HG03045 (cell line): ENCODE measurements around the gene MSTO1.
"Not testable (repeated sequence)": the region's sequence is repeated elsewhere in the genome, so short reads cannot be mapped to it uniquely, and the experiment has no call there.

Experiments used
- ATAC-seq: cut with Tn5 transposase; IDR thresholded peaks from one replicate; pipeline ENCODE4 v1.9.1; 2021; ENCODE audit warnings: mild to moderate bottlenecking, moderate library complexity; ENCODE audit not compliant: unreplicated experiment

MSTO1 gene

GRCh38 chr1:155610257-155610647, 234 bp downstream of the MSTO1 start:
- ATAC-seq, result not testable (repeated sequence)

GRCh38 chr1:155613226-155613625, 3.2 kb downstream of the MSTO1 start:
- not testable (repeated sequence) for ATAC-seq

- no peak for ATAC-seq
Observed at GRCh38 chr1:155622191-155622590, 12.2 kb downstream of the MSTO1 start.

DNA sequence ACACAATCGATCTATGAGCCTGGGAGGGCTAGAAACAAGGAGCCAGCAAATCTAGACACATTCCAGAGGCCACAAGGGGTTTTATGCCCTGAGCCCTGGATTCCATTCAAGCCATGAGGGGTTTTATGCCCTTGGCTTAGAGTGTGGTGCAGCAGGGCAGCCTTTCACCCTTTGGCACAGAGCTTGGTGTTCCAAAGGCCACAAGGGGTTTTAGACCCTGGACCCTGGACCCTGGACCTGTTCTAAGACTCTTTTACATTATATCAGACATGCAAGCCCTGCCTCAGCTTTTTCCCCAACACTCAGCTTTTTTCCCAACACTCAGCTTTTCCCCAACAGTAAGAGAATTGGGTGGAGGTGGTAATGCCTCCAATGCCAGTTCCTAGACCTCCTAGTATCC, 13.3 kb downstream of the MSTO1 start:
- ATAC-seq, result no peak

DNA sequence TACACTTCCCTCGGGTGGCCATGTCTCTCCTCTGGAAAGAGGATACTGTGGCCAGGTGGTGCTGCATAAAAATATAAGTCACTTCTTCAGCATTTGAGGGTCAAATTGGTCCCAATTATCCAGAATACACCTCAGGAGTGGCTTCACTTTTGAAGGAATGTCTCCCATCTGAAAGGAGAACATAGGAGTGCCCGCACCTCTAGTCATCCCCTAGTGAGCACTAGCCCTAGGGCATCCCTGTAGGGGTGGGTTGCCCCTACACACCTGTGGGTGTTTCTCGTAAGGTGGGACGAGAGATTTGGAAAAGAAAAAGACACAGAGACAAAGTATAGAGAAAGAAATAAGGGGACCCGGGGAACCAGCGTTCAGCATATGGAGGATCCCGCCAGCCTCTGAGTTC, 16.4 kb downstream of the MSTO1 start:
- ATAC-seq, result not testable (repeated sequence)

DNA sequence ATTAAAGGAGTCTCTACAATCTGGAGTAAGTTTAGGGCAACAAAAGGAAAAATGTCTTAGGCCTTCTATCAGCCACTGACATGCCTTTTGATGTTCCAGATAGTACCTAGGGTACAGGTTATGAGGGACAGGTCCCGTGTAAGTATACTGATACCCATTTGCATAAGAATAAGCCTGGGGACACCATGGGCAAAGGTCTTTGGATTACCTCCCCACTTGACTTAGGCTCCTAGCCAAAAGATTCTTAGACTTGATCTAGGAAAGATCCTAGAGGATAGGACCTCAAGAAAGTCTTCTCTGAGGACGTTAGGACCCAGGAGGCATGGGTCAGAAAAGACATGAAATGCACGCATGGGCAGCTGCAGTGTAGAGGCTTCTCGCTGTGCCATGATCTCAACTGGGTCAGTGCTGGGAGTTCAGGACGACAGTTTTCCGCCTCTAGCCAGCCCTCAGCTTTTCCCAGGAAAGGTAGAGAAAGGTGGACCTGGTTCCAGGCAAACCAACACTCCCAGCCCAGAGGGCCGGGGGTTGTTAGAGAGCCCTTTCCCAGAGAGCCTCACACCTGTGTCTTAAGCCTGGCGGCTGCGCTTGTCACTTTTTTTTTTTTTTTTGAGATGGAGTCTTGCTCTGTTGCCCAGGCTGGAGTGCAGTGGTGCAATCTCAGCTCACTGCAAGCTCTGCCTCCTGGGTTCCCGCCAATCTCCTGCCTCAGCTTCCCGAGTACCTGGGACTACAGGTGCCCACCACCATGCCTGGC, 26.6 kb downstream of the MSTO1 start:
- ATAC-seq, result no peak

DNA sequence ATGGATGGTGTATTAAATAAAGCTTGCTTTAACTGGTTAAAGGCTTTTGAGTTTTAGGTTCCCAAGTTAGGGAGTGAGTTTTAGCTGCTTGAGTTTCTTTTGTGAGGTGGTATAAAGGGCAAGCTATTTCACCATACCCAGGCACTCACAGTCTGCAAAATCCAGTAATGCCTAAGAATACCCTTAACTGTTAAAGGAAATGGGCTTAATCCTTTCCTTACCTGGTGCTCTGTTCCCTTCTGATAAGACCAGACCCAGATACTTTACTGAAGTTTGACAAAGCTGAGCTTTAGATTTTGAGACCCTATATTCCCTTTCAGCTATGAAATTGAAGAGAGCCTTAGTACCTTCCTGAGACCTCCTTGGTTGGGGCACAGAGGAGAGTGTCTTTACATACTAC, 30.3 kb downstream of the MSTO1 start:
- no peak for ATAC-seq

DNA sequence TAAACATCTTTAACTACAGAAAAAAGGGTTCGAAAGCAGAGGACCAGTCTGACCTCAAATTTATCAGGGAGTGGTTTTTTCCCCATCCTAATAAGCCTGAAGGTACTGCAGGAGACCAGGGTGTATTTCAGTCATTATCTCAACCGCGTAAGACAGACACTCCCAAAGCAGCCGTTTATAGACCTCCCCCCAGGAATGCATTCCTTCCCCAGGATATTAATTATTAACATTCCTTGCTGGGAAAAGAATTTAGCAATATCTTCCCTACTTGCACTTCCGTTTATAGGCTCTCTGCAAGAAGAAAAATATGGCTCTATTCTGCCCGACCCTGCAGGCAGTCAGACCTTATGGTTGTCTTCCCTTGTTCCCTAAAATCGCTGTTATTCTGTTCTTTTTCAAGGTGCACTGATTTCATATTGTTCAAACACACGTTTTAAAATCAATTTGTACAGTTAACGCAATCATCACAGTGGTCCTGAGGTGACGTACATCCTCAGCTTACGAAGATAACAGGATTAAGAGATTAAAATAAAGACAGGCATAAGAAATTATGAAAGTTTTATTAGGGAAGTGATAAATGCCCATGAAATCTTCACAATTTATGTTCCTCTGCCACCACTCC, 32.7 kb downstream of the MSTO1 start:
- not testable (repeated sequence) for ATAC-seq

DNA sequence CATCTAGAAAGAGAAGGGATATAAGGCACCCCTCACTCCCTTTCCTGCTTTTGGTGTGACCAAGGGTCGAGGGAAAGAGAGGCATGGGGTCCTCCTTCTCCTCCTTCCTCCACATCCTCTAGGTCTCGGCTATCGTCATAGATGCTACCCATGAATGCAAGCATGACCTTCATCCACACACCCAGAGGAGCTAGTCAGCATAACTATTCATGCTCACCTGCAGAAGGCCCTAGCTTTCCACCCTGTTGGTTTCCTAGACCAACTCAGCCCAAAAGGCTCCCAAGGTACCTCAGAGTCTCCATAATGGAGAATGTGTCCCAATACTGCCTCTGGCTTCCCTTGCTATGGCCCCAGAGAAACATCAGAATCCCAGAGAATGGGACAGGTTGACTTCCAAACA, 33.2 kb downstream of the MSTO1 start:
- no peak for ATAC-seq

DNA sequence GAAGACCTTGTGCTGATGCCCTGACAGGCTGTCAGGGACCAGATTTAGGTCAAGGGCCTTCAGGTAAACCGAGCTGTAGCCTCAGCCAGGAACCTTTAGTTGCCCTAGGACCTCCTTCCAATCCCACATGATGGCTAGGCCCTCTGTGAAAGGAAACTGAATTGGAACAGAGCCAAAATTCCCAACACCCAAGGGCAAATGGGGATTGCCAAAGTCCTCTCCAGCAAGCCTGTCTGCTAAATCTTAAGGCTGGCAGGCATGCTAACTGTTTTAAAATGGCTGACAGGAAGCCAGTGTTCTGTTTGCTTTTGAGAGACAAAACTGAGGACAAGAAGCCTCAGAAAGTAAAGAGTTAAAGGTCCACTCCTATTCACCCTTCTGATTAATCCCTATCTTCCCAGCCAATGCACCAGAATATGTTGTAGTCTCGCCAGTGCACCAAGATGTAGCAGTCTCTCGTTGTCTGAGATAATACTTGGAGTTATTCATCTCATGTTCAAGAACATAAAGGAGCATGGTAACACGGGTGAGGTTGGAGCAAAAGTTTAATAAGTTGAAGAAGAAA, 35.1 kb downstream of the MSTO1 start:
- no peak for ATAC-seq

- no peak for ATAC-seq
Observed at GRCh38 chr1:155645648-155646047, 35.6 kb downstream of the MSTO1 start.

- ATAC-seq, result no peak
Observed at GRCh38 chr1:155646307-155646706, 36.3 kb downstream of the MSTO1 start.

GRCh38 chr1:155648207-155649147, 38.5 kb downstream of the MSTO1 start:
- no peak for ATAC-seq

DNA sequence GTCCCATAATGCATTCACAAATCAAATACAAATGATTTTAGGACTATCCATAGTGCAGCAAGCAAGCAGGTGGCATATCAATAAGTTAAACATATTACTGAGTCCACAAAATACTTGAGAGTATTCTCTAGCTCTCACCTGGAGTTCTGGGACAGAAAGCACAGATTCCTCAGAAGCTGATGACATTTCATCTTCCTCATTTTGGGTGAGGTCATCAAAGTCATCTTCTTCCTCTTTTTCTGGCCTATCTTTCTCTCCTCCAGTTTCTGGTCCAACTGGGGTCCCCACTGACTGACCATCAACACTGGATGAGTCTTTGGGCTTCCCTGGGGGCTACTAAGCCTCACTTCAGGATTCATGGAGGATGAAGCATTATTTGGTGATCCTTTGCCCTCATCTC, 39.7 kb downstream of the MSTO1 start:
- no peak for ATAC-seq

DNA sequence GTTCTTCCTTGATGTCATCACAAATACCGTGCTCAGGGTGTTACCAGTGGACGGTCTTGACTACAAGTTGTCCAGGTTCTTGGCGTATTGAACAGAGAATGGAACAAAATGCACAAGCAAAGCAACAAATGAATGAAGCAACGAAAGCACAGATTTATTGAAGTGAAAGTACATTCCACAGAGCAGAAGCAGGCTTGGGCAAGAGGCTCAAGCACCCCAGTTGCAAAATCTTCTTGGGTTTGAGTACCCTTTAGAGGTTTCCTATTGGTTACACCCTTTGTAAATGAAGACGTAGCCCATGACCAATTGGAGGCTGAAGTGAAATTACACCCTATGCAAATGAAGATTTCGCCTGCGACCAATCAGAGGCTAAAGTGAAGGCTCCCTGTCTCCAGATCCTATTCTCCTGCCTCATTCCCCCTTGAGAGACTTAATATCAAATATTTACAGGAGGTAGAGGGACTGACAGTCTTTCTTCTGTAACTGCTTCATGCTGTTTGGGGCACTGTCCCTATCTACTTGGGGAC, 40.3 kb downstream of the MSTO1 start:
- ATAC-seq, result no peak

- no peak for ATAC-seq
Observed at GRCh38 chr1:155651861-155652661, 42.0 kb downstream of the MSTO1 start.

DNA sequence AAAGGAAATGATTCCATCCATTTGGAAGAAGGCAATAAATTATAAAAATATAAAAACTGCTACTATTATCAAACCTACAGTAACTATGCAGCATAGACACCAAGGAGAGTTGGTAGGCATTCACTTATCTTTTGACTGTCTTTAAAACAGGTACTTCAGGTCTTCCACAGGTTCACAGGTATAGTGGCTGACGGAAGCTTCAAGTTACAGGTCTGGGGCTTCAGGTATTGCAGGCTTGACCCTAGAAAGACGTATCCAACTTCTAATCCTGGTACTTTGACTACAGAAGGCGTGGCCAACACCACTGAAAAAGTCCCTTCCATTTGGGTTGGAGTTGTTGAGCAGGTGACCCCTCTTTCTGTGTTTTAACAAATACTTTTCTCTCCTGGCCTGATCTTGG, 42.9 kb downstream of the MSTO1 start:
- ATAC-seq, result no peak

DNA sequence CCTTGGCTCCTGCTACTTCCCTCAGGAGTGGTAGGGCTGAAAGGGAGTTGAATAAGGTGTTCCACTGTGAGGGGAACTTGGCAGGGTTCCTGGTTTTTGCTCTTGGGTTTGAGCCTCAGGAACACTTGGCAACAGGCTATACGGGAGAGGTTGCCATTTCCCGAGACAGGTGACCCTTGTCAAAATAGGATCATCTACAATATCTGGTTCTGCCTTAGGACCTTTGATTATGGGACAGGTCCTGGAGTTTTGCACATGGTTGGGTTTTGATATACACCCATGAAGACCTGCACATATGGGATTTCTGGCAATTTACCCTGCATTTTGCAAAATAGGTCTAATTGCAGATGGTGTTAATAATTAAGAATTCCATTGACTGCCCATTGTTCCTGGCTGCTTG, 47.4 kb downstream of the MSTO1 start:
- ATAC-seq, result no peak

DNA sequence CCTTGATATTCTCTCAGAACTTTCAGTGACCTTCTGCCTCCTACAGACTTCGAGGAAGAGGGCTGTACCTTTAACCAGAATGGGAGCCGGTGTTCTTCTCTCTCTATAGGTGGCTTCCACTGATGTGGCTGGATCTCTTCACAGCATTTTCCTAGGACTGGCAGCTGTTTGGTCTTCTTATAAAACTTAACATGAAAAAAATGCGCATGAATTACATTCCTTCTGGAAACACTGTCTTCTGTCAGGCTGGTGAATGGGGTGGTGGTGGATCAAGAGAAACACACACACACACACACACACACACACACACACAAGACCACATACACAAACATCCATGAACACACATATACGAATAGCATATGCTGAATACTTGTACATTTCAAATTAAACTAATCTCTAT, 51.2 kb downstream of the MSTO1 start:
- ATAC-seq, result not testable (repeated sequence)
